Kidney tubule cell (primary cell): ENCODE data around the gene TPH1.
"Not testable (repeated sequence)": the region's sequence is repeated elsewhere in the genome, so short reads cannot be mapped to it uniquely, and the experiment has no call there.

Source experiments
- DNase-seq: peaks from one replicate; pipeline ENCODE4 v3.0.0-alpha.2; 2018; ENCODE audit warnings: low spot score

The TPH1 gene

GRCh38 chr11:18022419-18022818 is 23.6 kb downstream of the TPH1 start:
- DNase-seq = no peak

GRCh38 chr11:18019650-18020049 is 26.4 kb downstream of the TPH1 start:
- no peak for DNase-seq

- DNase-seq = no peak
Observed at GRCh38 chr11:18016789-18017188, 29.3 kb downstream of the TPH1 start.

- DNase-seq = no peak
Observed at GRCh38 chr11:18014876-18015275, 31.2 kb downstream of the TPH1 start.

- no peak for DNase-seq
Observed at GRCh38 chr11:18013790-18014507, 32.1 kb downstream of the TPH1 start.

- DNase-seq = peak; percentile 95
Observed at GRCh38 chr11:18012906-18013781, 32.9 kb downstream of the TPH1 start, which contains the start of gene SERGEF. Gene SERGEF, minus strand, starts transcription at chr11:18013047. Its CDS starts 37 bp downstream, at chr11:18013010.

- DNase-seq = peak; percentile 41
Observed at GRCh38 chr11:18012122-18012905, 33.8 kb downstream of the TPH1 start.

GRCh38 chr11:18011633-18012032 is 34.4 kb downstream of the TPH1 start:
- DNase-seq = no peak

GRCh38 chr11:18010977-18011586 is 35.0 kb downstream of the TPH1 start:
- no peak for DNase-seq

GRCh38 chr11:18010121-18010670 is 35.9 kb downstream of the TPH1 start:
- no peak for DNase-seq

GRCh38 chr11:18005376-18006129 is 40.5 kb downstream of the TPH1 start:
- DNase-seq = peak; percentile 36

GRCh38 chr11:18001191-18001590 is 44.9 kb downstream of the TPH1 start:
- DNase-seq = peak; percentile 28

GRCh38 chr11:18000760-18001159 is 45.3 kb downstream of the TPH1 start:
- DNase-seq = peak; percentile 14

GRCh38 chr11:18000128-18000527 is 45.9 kb downstream of the TPH1 start:
- DNase-seq = not testable (repeated sequence)
